GM12873 (cell line): ENCODE measurements around the gene KRT36.

Experiments used
- TF ChIP-seq, protein P1 (sequence below): IDR thresholded peaks from 2 replicates; pipeline ENCODE4 v1.5.1; 2012; ENCODE audit warnings: low read depth, mild to moderate bottlenecking, moderate library complexity, low read length, control low read depth; ENCODE audit not compliant: insufficient read depth; ENCODE audit errors: missing control alignments

Gene KRT36

GRCh38 chr17:41437254-41437653 is 52.5 kb downstream of the KRT36 start:
- TF ChIP-seq, protein P1, sequence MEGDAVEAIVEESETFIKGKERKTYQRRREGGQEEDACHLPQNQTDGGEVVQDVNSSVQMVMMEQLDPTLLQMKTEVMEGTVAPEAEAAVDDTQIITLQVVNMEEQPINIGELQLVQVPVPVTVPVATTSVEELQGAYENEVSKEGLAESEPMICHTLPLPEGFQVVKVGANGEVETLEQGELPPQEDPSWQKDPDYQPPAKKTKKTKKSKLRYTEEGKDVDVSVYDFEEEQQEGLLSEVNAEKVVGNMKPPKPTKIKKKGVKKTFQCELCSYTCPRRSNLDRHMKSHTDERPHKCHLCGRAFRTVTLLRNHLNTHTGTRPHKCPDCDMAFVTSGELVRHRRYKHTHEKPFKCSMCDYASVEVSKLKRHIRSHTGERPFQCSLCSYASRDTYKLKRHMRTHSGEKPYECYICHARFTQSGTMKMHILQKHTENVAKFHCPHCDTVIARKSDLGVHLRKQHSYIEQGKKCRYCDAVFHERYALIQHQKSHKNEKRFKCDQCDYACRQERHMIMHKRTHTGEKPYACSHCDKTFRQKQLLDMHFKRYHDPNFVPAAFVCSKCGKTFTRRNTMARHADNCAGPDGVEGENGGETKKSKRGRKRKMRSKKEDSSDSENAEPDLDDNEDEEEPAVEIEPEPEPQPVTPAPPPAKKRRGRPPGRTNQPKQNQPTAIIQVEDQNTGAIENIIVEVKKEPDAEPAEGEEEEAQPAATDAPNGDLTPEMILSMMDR = no peak
